Gastroesophageal sphincter (tissue), 3 donors: Measurements from ENCODE around the gene GARS1.

ENCODE experiments used
- CTCF ChIP-seq, 4 experiments: fragments of 200-600 bp in 2 of 4; fragments of 450-650 bp in 2 of 4; sonication (generic) in 1 of 4; IDR thresholded peaks; one replicate each; pipeline ENCODE4 v1.5.1; 2017 to 2019; ENCODE audit warnings: antibody characterized with exemption in 4 of 4, mild to moderate bottlenecking in 2 of 4, moderate library complexity in 2 of 4
- EP300 ChIP-seq: sonication (generic); formaldehyde crosslinking; IDR thresholded peaks from one replicate; pipeline ENCODE4 v1.6.1; 2017; ENCODE audit warnings: antibody characterized with exemption, mild to moderate bottlenecking
- POLR2A ChIP-seq, 2 donors: fragments of 450-650 bp; IDR thresholded peaks; one replicate each; pipeline ENCODE4 v1.6.1; 2017; ENCODE audit warnings: antibody characterized with exemption in 2 of 2, mild to moderate bottlenecking in 2 of 2, moderate library complexity in 1 of 2
- POLR2AphosphoS5 ChIP-seq: sonication (generic); formaldehyde crosslinking; IDR thresholded peaks from one replicate; pipeline ENCODE4 v1.6.1; 2017; ENCODE audit warnings: antibody characterized with exemption

DNA sequence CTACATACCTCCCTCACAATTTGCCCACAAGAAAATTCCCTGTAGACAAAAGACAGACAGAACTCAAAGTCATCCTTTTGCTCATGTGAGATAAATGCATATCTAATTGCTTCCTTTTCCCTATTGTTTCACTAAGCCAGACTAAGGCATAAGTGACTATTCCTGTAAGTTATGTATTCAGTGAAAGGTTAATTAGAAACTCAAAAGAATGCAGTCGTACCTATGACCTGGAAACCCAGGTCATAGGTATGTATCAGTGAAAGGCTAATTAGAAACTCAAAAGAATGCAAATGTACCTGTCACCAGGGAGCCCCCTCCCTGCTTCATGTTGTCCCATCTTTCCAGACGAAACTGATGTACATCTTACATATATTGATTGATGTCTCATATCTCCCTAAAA, 10.3 kb upstream of the GARS1 start:
- TF ChIP-seq CTCF (IDR thresholded peaks at IDR 0.05) (no peak), POLR2A (IDR thresholded peaks at IDR 0.05) (no peak), EP300 (no peak), POLR2AphosphoS5 (no peak)
